Stomach (tissue), 9 donors: ENCODE measurements around the gene SELL. TPM values are rescaled to one million over a fixed set of nuclear protein-coding genes. Genes with fewer than 3 reads are reported as not detected.

Experiments
- DNase-seq, 2 donors: peaks; one replicate each; pipeline versions ENCODE4 v3.0.0 to v3.0.0-alpha.2; 2013 to 2019
- H3K27ac ChIP-seq, 5 donors: fragments of 200-600 bp in 4 of 5; sonication (generic) in 4 of 5; one replicate each; pipeline ENCODE4 v1.5.1; 2013 to 2019; ENCODE audit warnings: mild to moderate bottlenecking in 1 of 5, moderate library complexity in 1 of 5
- H3K27me3 ChIP-seq, 3 donors: fragments of 200-600 bp; sonication (generic); one replicate each; pipeline ENCODE4 v1.5.1; 2017 to 2019; ENCODE audit warnings: mixed run types in 1 of 3
- H3K36me3 ChIP-seq, 4 donors: fragments of 200-600 bp; sonication (generic); 1 replicate in 3 of 4; 2 replicates in 1 of 4; pipeline ENCODE4 v1.5.1; 2016 to 2019
- H3K4me1 ChIP-seq, 4 donors: fragments of 200-600 bp; sonication (generic); one replicate each; pipeline ENCODE4 v1.5.1; 2016 to 2019
- H3K4me3 ChIP-seq, 4 donors: fragments of 200-600 bp; sonication (generic) in 3 of 4; one replicate each; pipeline ENCODE4 v1.5.1; 2016 to 2019; ENCODE audit warnings: mild to moderate bottlenecking in 1 of 4
- H3K9me3 ChIP-seq, 4 donors: fragments of 200-600 bp; sonication (generic); one replicate each; pipeline ENCODE4 v1.5.1; 2016 to 2019
- EP300 ChIP-seq: sonication (generic); formaldehyde crosslinking; IDR thresholded peaks from one replicate; pipeline ENCODE4 v1.6.1; 2017; ENCODE audit warnings: antibody characterized with exemption
- POLR2A ChIP-seq, 4 donors: fragments of 450-650 bp; IDR thresholded peaks; one replicate each; pipeline ENCODE4 v1.6.1; 2016; ENCODE audit warnings: antibody characterized with exemption in 4 of 4, control low read depth in 2 of 4, mild to moderate bottlenecking in 1 of 4, moderate library complexity in 1 of 4
- POLR2AphosphoS5 ChIP-seq, 3 donors: sonication (generic); formaldehyde crosslinking; IDR thresholded peaks; one replicate each; pipeline ENCODE4 v1.6.1; 2016; ENCODE audit warnings: antibody characterized with exemption in 3 of 3
- WGBS, 5 donors: extraction: QIAGEN DNeasy Blood & Tissue Kit in 3 of 5; methylation state at CpG; one replicate each; pipeline versions ENCODE4 v1.1.5 to v1.1.7; 2013 to 2018; 5-methylcytosine and 5-hydroxymethylcytosine counted together
- intact Hi-C: fragments of 100-400 bp; cut with DNase I; formaldehyde crosslinking; loops from one replicate; pipeline ENCODE4 v1.15.1; 2023; ENCODE audit warnings: low total_unique reads
- polyA plus RNA-seq, 3 donors: library from polyadenylated mRNA; stranded (reverse); fragments of 200-250 nt; gene quantifications; one replicate each; pipeline ENCODE4 v1.2.3, GENCODE V29; 2013
- total RNA-seq, 5 donors: library from RNA; depleted of rRNA; stranded (reverse); fragments of >200 nt; gene quantifications; one replicate each; pipeline versions ENCODE4 v1.1.0 to v1.2.3, GENCODE V29; 2014 to 2016
- TF ChIP-seq, protein P1 (sequence below), 7 experiments: fragments of 450-650 bp in 4 of 7; fragments of 200-600 bp in 3 of 7; sonication (generic) in 3 of 7; IDR thresholded peaks; one replicate each; pipeline ENCODE4 v1.5.1; 2016 to 2019; ENCODE audit warnings: antibody characterized with exemption in 7 of 7, control low read depth in 2 of 7, mild to moderate bottlenecking in 1 of 7
- donor health status: healthy with polysubstance abuse.
- donor health status: Bipolar disorder and iron deficiency.
- donor health status: healthy.

Gene SELL
- total and polyA plus RNA-seq, 8 donors: 1.1 to 11.9 (median 2.9) TPM; not detected in 3

DNA sequence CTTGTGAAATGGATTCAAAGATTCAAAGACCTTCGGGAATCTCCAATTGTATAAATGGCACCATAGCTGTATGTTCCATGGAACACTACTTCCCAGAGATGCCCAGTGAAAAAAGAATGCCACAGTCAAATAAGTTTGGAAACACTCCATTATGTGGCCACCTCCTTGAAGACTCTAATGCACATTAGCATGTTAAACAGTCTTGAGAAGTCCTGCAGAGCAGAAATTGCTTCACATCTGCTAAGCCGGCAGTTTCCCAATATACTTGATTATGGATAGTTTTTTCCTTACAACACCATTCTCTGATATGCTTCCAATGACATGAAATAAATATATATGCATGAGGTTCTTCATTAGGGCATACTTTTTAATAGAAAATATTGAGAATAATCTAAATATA is 35.1 kb upstream of the SELL start:
- Histone ChIP-seq H3K36me3 (no peaks in the 10 kb centered on the region), H3K4me1 (no peaks in the 10 kb centered on the region), H3K9me3 (no peaks in the 10 kb centered on the region), H3K27ac (no peak overlapping the region), H3K27me3 (no peaks in the 10 kb centered on the region), H3K4me3 (no peak overlapping the region)
- no peak for DNase-seq
- 88 to 97% (median 91%) methylated on average over 2 of the region's 2 CpGs for WGBS, 5 donors
- intact Hi-C loops: no loop called here
- TF ChIP-seq EP300 (no peak), POLR2A (IDR thresholded peaks at IDR 0.05) (no peak), POLR2AphosphoS5 (IDR thresholded peaks at IDR 0.05) (no peak)
- TF ChIP-seq, protein P1, sequence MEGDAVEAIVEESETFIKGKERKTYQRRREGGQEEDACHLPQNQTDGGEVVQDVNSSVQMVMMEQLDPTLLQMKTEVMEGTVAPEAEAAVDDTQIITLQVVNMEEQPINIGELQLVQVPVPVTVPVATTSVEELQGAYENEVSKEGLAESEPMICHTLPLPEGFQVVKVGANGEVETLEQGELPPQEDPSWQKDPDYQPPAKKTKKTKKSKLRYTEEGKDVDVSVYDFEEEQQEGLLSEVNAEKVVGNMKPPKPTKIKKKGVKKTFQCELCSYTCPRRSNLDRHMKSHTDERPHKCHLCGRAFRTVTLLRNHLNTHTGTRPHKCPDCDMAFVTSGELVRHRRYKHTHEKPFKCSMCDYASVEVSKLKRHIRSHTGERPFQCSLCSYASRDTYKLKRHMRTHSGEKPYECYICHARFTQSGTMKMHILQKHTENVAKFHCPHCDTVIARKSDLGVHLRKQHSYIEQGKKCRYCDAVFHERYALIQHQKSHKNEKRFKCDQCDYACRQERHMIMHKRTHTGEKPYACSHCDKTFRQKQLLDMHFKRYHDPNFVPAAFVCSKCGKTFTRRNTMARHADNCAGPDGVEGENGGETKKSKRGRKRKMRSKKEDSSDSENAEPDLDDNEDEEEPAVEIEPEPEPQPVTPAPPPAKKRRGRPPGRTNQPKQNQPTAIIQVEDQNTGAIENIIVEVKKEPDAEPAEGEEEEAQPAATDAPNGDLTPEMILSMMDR (IDR thresholded peaks at IDR 0.05): no peak

DNA sequence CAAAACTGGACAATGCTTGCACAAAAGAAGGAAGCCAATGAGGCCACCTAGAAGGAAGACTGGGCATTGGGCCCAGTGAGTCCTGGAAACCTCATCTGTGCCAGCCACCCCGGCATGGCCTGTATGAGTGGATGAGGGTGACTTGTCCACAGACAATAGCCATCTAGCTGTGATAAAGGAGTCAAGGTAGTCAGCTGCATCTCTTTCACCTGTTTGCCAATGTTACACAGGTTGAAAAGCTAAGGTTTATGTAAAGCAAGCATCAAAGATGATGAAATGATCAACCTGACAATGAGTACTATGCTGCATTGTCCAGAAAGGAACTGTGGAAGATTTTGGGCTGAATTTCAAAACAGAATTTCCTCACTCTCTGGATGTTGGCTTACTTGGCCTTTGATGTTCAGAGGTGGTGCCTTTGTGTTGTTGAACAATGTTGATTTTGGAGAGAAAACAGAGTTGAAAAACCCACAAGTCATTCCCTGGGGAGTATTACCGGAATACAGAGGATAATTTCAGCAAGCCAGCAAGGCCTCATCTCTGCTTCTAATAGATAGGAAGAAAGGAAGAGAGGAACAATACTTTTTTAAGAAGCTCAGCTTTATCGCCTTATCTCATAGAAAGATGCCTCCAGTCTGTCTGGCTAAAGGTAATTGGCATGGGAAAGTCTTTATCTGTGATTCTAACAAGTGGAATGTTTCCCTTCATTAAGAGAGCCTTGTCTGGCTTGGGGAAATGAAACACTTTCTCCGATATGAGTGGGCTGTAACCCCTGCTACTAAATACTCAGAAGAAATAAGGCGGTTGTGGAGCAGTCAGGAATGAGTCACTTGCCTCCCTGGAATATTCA is 33.8 kb upstream of the SELL start:
- TF ChIP-seq POLR2A (IDR thresholded peaks at IDR 0.05): no peak
- Histone ChIP-seq H3K9me3 (no peaks in the 10 kb centered on the region), H3K27ac (no peak overlapping the region), H3K36me3 (no peaks in the 10 kb centered on the region), H3K4me3 (no peak overlapping the region), H3K27me3 (no peaks in the 10 kb centered on the region), H3K4me1 (no peaks in the 10 kb centered on the region)
- 62 to 72% (median 69%) methylated on average over 5 of the region's 5 CpGs for WGBS, 5 donors
- intact Hi-C loops: no loop called here
- DNase-seq: no peak

DNA sequence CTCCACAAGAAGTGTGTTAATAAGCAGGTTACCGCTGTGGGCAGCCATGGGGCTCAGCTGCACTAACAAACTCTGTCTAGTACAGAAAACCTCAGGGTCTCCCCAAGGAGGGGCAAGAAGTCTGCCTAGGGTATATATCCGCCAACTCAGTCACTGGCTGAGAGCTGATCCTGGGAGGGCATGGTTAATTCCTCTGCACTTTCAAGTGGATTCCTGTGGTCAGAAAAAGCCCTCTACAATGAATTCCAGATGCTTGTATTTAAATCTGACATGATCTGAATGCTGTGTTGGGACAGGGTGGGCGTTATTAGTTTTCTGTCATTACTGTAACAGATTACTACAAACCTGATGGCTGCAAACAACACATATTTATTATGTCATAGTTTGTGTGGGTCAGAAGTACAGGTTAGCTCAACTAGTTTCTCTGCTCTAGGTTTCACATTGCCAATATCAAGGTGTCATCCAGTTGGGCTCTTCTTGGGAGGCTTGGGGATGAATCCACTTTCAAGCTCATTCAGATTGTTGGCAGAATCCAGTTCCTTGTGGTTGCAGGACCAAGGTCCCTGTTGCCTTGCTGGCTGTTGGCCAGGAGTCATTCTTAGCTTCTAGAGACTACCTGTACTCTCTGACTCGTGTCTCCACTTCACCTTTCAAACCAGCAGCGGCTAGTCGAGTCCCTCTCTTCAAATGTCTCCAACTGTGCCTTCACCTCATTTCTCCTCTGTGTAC is 30.4 kb upstream of the SELL start:
- no peaks in the 10 kb centered on the region for H3K4me1 ChIP-seq
- H3K27me3 ChIP-seq: no peaks in the 10 kb centered on the region
- no peak for DNase-seq
- H3K27ac ChIP-seq: no peak overlapping the region
- intact Hi-C loops: no loop called here
- no peaks in the 10 kb centered on the region for H3K36me3 ChIP-seq
- WGBS, 5 donors: 79 to 86% (median 85%) methylated on average over 6 of the region's 6 CpGs
- TF ChIP-seq, protein P1 (IDR thresholded peaks at IDR 0.05): no peak
- TF ChIP-seq POLR2AphosphoS5 (IDR thresholded peaks at IDR 0.05): no peak
- no peak for TF ChIP-seq EP300
- TF ChIP-seq POLR2A (IDR thresholded peaks at IDR 0.05): no peak
- H3K9me3 ChIP-seq: no peaks in the 10 kb centered on the region
- H3K4me3 ChIP-seq: no peak overlapping the region

DNA sequence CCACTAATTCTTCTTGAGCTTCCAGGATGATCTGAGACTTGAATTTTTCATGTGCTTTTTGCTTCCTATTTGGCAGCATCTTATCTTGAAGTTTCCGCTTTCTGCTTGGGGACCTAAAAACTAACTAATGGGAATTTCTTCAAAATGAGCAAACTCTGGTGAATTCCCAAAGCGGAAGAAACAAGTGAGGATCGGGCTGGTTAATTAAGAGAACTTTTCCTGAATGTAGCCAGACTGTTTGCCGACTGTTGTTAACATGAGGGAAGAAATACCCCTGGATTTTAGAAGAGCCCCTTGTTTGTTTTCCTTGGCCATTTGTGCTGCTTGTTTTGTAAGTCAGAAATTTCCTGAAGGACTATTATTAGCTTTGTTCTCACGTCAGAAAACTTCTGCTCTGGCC is 28.6 kb upstream of the SELL start:
- Histone ChIP-seq H3K27me3 (no peaks in the 10 kb centered on the region), H3K27ac (no peak overlapping the region), H3K4me1 (no peaks in the 10 kb centered on the region), H3K36me3 (no peaks in the 10 kb centered on the region), H3K9me3 (no peaks in the 10 kb centered on the region), H3K4me3 (no peak overlapping the region)
- WGBS, 5 donors: 43 to 54% (median 51%) methylated on average over 5 of the region's 5 CpGs
- DNase-seq: peak in 1 of 2 donors; percentile 8
- no peak for TF ChIP-seq EP300
- no peak for TF ChIP-seq POLR2A (IDR thresholded peaks at IDR 0.05)
- TF ChIP-seq, protein P1 (IDR thresholded peaks at IDR 0.05): no peak
- TF ChIP-seq POLR2AphosphoS5 (IDR thresholded peaks at IDR 0.05): no peak
- intact Hi-C loops: no loop called here
